GM12891 (cell line): ENCODE results near the gene PPFIA1.

Experiments
- DNase-seq: peaks from one replicate; pipeline ENCODE4 v3.0.0; 2011; ENCODE audit warnings: low spot score; ENCODE audit not compliant: insufficient read length
- FAIRE-seq: peaks from 2 replicates; lab custom pipeline; 2011; peaks lifted over from hg19 to GRCh38; lab: Jason Lieb, UNC
- PAX5 ChIP-seq: IDR thresholded peaks from 2 replicates; pipeline ENCODE4 v1.6.1; 2011; ENCODE audit warnings: low read length, moderate library complexity, mild to moderate bottlenecking; ENCODE audit not compliant: insufficient read depth, severe bottlenecking
- POLR2A ChIP-seq: IDR thresholded peaks from 2 replicates; pipeline ENCODE4 v1.6.1; 2011; ENCODE audit warnings: low read depth, low read length, control low read depth
- POLR2AphosphoS5 ChIP-seq: IDR thresholded peaks from 2 replicates; pipeline ENCODE4 v1.6.1; 2011; ENCODE audit warnings: low read depth, low read length, control low read depth
- POU2F2 ChIP-seq: IDR thresholded peaks from 2 replicates; pipeline ENCODE4 v1.6.1; 2011; ENCODE audit warnings: low read depth, mild to moderate bottlenecking, control low read depth, low read length, moderate library complexity
- SPI1 ChIP-seq: IDR thresholded peaks from 2 replicates; pipeline ENCODE4 v1.6.1; 2011; ENCODE audit warnings: low read depth, low read length, control low read depth
- TAF1 ChIP-seq: IDR thresholded peaks from 2 replicates; pipeline ENCODE4 v1.6.1; 2011; ENCODE audit warnings: low read depth, low read length, control low read depth

The PPFIA1 gene

GRCh38 chr11:70428701-70429427 lies 158.4 kb downstream of the PPFIA1 start:
- TF ChIP-seq POU2F2, result no peak
- TF ChIP-seq POLR2A, result no peak
- TF ChIP-seq PAX5, result no peak
- TF ChIP-seq POLR2AphosphoS5, result no peak
- no peak for TF ChIP-seq SPI1
- no peak for TF ChIP-seq TAF1
- DNase-seq, result no peak
- no peak for FAIRE-seq

GRCh38 chr11:70429428-70429705 lies 158.9 kb downstream of the PPFIA1 start:
- no peak for TF ChIP-seq PAX5
- no peak for TF ChIP-seq SPI1
- TF ChIP-seq TAF1, result no peak
- TF ChIP-seq POU2F2, result no peak
- TF ChIP-seq POLR2AphosphoS5, result no peak
- TF ChIP-seq POLR2A, result no peak
- FAIRE-seq (no peak), DNase-seq (no peak)

- TF ChIP-seq SPI1, result no peak
- no peak for TF ChIP-seq POLR2AphosphoS5
- TF ChIP-seq POU2F2, result no peak
- TF ChIP-seq PAX5, result no peak
- no peak for TF ChIP-seq TAF1
- no peak for TF ChIP-seq POLR2A
- DNase-seq (no peak), FAIRE-seq (no peak)
Measured at GRCh38 chr11:70429724-70430521, 159.4 kb downstream of the PPFIA1 start.

- no peak for DNase-seq
- no peak for TF ChIP-seq POLR2A
- no peak for TF ChIP-seq POU2F2
- TF ChIP-seq SPI1, result no peak
- FAIRE-seq, result no peak
Measured at GRCh38 chr11:70430671-70431574, 160.4 kb downstream of the PPFIA1 start.

GRCh38 chr11:70431611-70432010 lies 161.1 kb downstream of the PPFIA1 start:
- FAIRE-seq (no peak), DNase-seq (no peak)
- TF ChIP-seq TAF1 (no peak), POLR2A (no peak), PAX5 (no peak), POU2F2 (no peak), SPI1 (no peak), POLR2AphosphoS5 (no peak)

- FAIRE-seq, result no peak
- no peak for TF ChIP-seq POLR2A
- no peak for DNase-seq
Measured at GRCh38 chr11:70432065-70432464, 161.6 kb downstream of the PPFIA1 start.

GRCh38 chr11:70432580-70432979 lies 162.1 kb downstream of the PPFIA1 start:
- DNase-seq, result no peak
- FAIRE-seq, result no peak
- TF ChIP-seq SPI1 (no peak), POLR2AphosphoS5 (no peak), PAX5 (no peak), POLR2A (no peak)

GRCh38 chr11:70433038-70433437 lies 162.5 kb downstream of the PPFIA1 start:
- DNase-seq (no peak), FAIRE-seq (no peak)
- no peak for TF ChIP-seq PAX5
- no peak for TF ChIP-seq SPI1

- FAIRE-seq (no peak), DNase-seq (no peak)
- TF ChIP-seq POLR2AphosphoS5 (no peak), TAF1 (no peak), SPI1 (no peak), POLR2A (no peak), PAX5 (no peak), POU2F2 (no peak)
Measured at GRCh38 chr11:70433526-70433925, 163.0 kb downstream of the PPFIA1 start.
